HepG2 (cell line): Measurements from ENCODE around the gene PPP1R15A. TPM values are rescaled to one million over a fixed set of nuclear protein-coding genes. Genes with fewer than 3 reads are reported as not detected.

ENCODE experiments used
- ATAC-seq: fragments of 200-7000 bp; cut with Tn5 transposase; 3 replicates; pipeline ENCODE4 v1.9.1; 2020; ENCODE audit warnings: mild to moderate bottlenecking, moderate library complexity
- BruUV-seq: library from RNA; stranded (reverse); fragments of 400-500 nt; replicated peaks from 2 replicates; lab custom pipeline; 2021; lab: Mats Ljungman, UMichigan
- CTCF ChIA-PET: fragments of 300-600 bp; formaldehyde crosslinking; extraction: SDS; loops from one replicate; lab custom pipeline; 2021; ENCODE audit warnings: low total read pairs, inconsistent platforms, low intra/inter-chr PET ratio; lab: Yijun Ruan, JAX
- POLR2A ChIA-PET: fragments of 350-600 bp; sonication (Branson Sonifier 250); formaldehyde crosslinking; loops from one replicate; lab custom pipeline; 2020; ENCODE audit warnings: antibody characterized with exemption, inconsistent platforms; lab: Yijun Ruan, JAX
- DNase-seq: peaks from one replicate; pipeline ENCODE4 v3.0.0-alpha.2; 2015; ENCODE audit warnings: low spot score
- FAIRE-seq: peaks from 3 replicates; lab custom pipeline; 2011; peaks lifted over from hg19 to GRCh38; lab: Jason Lieb, UNC
- H2AFZ ChIP-seq: one replicate; pipeline ENCODE4 v1.6.1; 2011; ENCODE audit warnings: low read length, inconsistent platforms
- H3K27ac ChIP-seq: fragments of 300-600 bp; 3 replicates; pipeline ENCODE4 v1.8.0; 2011; ENCODE audit warnings: mixed run types, mild to moderate bottlenecking, mixed read lengths, low read length, inconsistent platforms; ENCODE audit not compliant: insufficient read depth; ENCODE audit errors: extremely low read length
- H3K27me3 ChIP-seq, 2 experiments: fragments of 200-600 bp in 1 of 2; 2 replicates in 1 of 2; 3 replicates in 1 of 2; pipeline versions ENCODE4 v1.6.0 to v1.8.0; 2011; ENCODE audit warnings: low read length in 2 of 2, mild to moderate bottlenecking in 2 of 2, moderate library complexity in 2 of 2, inconsistent platforms in 1 of 2; ENCODE audit not compliant: insufficient read depth in 2 of 2, control insufficient read depth in 1 of 2
- H3K36me3 ChIP-seq, 2 experiments: fragments of 200-600 bp in 1 of 2; replicated peaks in 1 of 2; 2 replicates in 1 of 2; 3 replicates in 1 of 2; pipeline versions ENCODE4 v1.5.1 to v1.8.0; 2011; ENCODE audit warnings: low read length in 2 of 2, inconsistent platforms in 1 of 2; ENCODE audit not compliant: insufficient read depth in 2 of 2, control insufficient read depth in 1 of 2
- H3K4me1 ChIP-seq: 2 replicates; pipeline ENCODE4 v1.5.1; 2012; ENCODE audit warnings: low read length, inconsistent platforms; ENCODE audit not compliant: insufficient read depth
- H3K4me2 ChIP-seq: 2 replicates; pipeline ENCODE4 v1.6.0; 2011; ENCODE audit warnings: low read depth, low read length, inconsistent platforms
- H3K4me3 ChIP-seq, 3 experiments: fragments of 200-600 bp in 1 of 3; sonication (generic), shearing (Covaris generic) in 1 of 3; replicated peaks in 1 of 3; 2 replicates each; pipeline ENCODE4 v1.5.1; 2011 to 2016; ENCODE audit warnings: low read length in 3 of 3, inconsistent platforms in 2 of 3, low read depth in 2 of 3, mild to moderate bottlenecking in 2 of 3, control low read depth in 1 of 3, mixed read lengths in 1 of 3; ENCODE audit not compliant: insufficient read depth in 1 of 3
- H3K79me2 ChIP-seq: one replicate; pipeline ENCODE4 v1.6.1; 2011; ENCODE audit warnings: low read length, inconsistent platforms; ENCODE audit not compliant: insufficient read depth
- H3K9ac ChIP-seq: 2 replicates; pipeline ENCODE4 v1.6.0; 2011; ENCODE audit warnings: mild to moderate bottlenecking, low read depth, low read length, inconsistent platforms; ENCODE audit not compliant: insufficient read depth
- H3K9me3 ChIP-seq: 2 replicates; pipeline ENCODE4 v1.5.1; 2012; ENCODE audit warnings: mild to moderate bottlenecking, low read length
- H4K20me1 ChIP-seq: 2 replicates; pipeline ENCODE4 v1.6.0; 2011; ENCODE audit warnings: inconsistent platforms, mild to moderate bottlenecking, low read length, moderate library complexity; ENCODE audit not compliant: insufficient read depth
- ARNT ChIP-seq: fragments of 450-650 bp; IDR thresholded peaks from 2 replicates; pipeline ENCODE4 v1.6.1; 2017
- ATF7 ChIP-seq, 2 experiments: fragments of 450-650 bp in 1 of 2; sonication (generic) in 1 of 2; formaldehyde crosslinking in 1 of 2; IDR thresholded peaks; 2 replicates each; pipeline versions ENCODE4 v1.4.0 to v1.6.1; 2016 to 2020; ENCODE audit warnings: antibody characterized with exemption in 1 of 2, mild to moderate bottlenecking in 1 of 2, missing genetic modification reagents in 1 of 2
- CREB1 ChIP-seq, 2 experiments: fragments of 450-650 bp in 1 of 2; IDR thresholded peaks; 2 replicates each; pipeline ENCODE4 v1.6.1; 2016 to 2017; ENCODE audit warnings: control low read depth in 1 of 2, mild to moderate bottlenecking in 1 of 2, missing compliant biosample characterization in 1 of 2, missing genetic modification characterization in 1 of 2
- EHMT2 ChIP-seq: fragments of 200-600 bp; sonication (generic); IDR thresholded peaks from 2 replicates; pipeline ENCODE4 v1.7.0; 2017; ENCODE audit warnings: antibody characterized with exemption, low read depth, low read length, borderline replicate concordance
- ESRRA ChIP-seq: sonication (generic); formaldehyde crosslinking; IDR thresholded peaks from 2 replicates; pipeline ENCODE4 v1.5.1; 2020; ENCODE audit warnings: mild to moderate bottlenecking, low read depth, missing genetic modification reagents
- FOXC1 ChIP-seq: sonication (generic); formaldehyde crosslinking; IDR thresholded peaks from 2 replicates; pipeline ENCODE4 v1.8.0; 2022; ENCODE audit warnings: mild to moderate bottlenecking, missing genetic modification reagents, borderline replicate concordance
- JDP2 ChIP-seq: sonication (generic); formaldehyde crosslinking; IDR thresholded peaks from 2 replicates; pipeline ENCODE4 v1.8.1; 2022; ENCODE audit warnings: missing genetic modification reagents, borderline replicate concordance
- KLF13 ChIP-seq: sonication (generic); formaldehyde crosslinking; IDR thresholded peaks from 2 replicates; pipeline ENCODE4 v1.4.0; 2020; ENCODE audit warnings: mild to moderate bottlenecking, missing genetic modification reagents
- MIXL1 ChIP-seq: IDR thresholded peaks from 2 replicates; pipeline ENCODE4 v1.6.1; 2016
- TCF12 ChIP-seq, 2 experiments: fragments of 450-650 bp in 1 of 2; sonication (generic) in 1 of 2; formaldehyde crosslinking in 1 of 2; IDR thresholded peaks; 2 replicates each; pipeline versions ENCODE4 v1.6.1 to v1.8.0; 2017 to 2022; ENCODE audit warnings: antibody characterized with exemption in 1 of 2, mild to moderate bottlenecking in 1 of 2, missing genetic modification reagents in 1 of 2, moderate library complexity in 1 of 2
- ZFP90 ChIP-seq: sonication (generic); formaldehyde crosslinking; IDR thresholded peaks from 2 replicates; pipeline ENCODE4 v1.8.0; 2022; ENCODE audit warnings: missing genetic modification reagents, mild to moderate bottlenecking, inconsistent platforms, borderline replicate concordance
- ZFYVE20 ChIP-seq: sonication (generic); formaldehyde crosslinking; IDR thresholded peaks from 2 replicates; pipeline ENCODE4 v1.8.0; 2023; ENCODE audit warnings: low read depth, mild to moderate bottlenecking, moderate library complexity, missing genetic modification reagents, borderline replicate concordance
- ZNF430 ChIP-seq: sonication (generic); formaldehyde crosslinking; IDR thresholded peaks from 2 replicates; pipeline ENCODE4 v1.9.0; 2021; ENCODE audit warnings: mild to moderate bottlenecking, missing genetic modification reagents
- ZNF816 ChIP-seq: sonication (generic); formaldehyde crosslinking; IDR thresholded peaks from 2 replicates; pipeline ENCODE4 v1.8.0; 2022; ENCODE audit warnings: missing genetic modification reagents, mild to moderate bottlenecking, borderline replicate concordance
- WGBS: methylation state at CpG from one replicate; pipeline ENCODE4 v1.1.6; 2017; ENCODE audit warnings: low lambda C conversion rate; 5-methylcytosine and 5-hydroxymethylcytosine counted together
- in situ Hi-C: cut with HindIII; loops from 2 replicates; pipeline ENCODE4 v1.10.0; 2017; ENCODE audit warnings: low pct_unique_long_range_greater_than_20kb; ENCODE audit not compliant: extremely low pct_ligation_motif_present
- intact Hi-C: fragments of 100-400 bp; cut with micrococcal nuclease; formaldehyde crosslinking; loops from one replicate; pipeline ENCODE4 v1.10.0; 2022; ENCODE audit not compliant: unreplicated experiment
- polyA plus RNA-seq, 8 experiments: library from polyadenylated mRNA; depleted of rRNA in 3 of 8; stranded (reverse) in 7 of 8; unstranded in 1 of 8; fragments of >200 nt; fragmentation: Illumina TruSeq in 4 of 8; extraction: Trizol in 4 of 8; gene quantifications; 2 replicates each; pipeline versions ENCODE4 v1.2.1 to v1.2.3, GENCODE V29; 2011 to 2016; ENCODE audit warnings: low read depth in 4 of 8, missing spikeins in 1 of 8, mixed read lengths in 1 of 8; ENCODE audit not compliant: insufficient read depth in 1 of 8
- total RNA-seq, 5 experiments: library from RNA; depleted of rRNA; stranded (reverse); fragments of >200 nt; fragmentation: Illumina TruSeq; extraction: Trizol; gene quantifications; 2 replicates each; pipeline ENCODE4 v1.2.3, GENCODE V29; 2016; ENCODE audit warnings: low read depth in 1 of 5
- TF ChIP-seq, protein P1 (sequence below): sonication (generic); formaldehyde crosslinking; IDR thresholded peaks from 2 replicates; pipeline ENCODE4 v1.4.0; 2020; ENCODE audit warnings: mild to moderate bottlenecking, missing genetic modification reagents
- TF ChIP-seq, protein P2 (sequence below): IDR thresholded peaks from 2 replicates; pipeline ENCODE4 v1.6.1; 2016; ENCODE audit warnings: low read depth, borderline replicate concordance

The PPP1R15A gene
- total and polyA plus RNA-seq, 2 of the 13 experiments (the other 11 are each of a cell fraction or from before 2014, with no cell fraction given) = 15.6 to 18.5 TPM

DNA sequence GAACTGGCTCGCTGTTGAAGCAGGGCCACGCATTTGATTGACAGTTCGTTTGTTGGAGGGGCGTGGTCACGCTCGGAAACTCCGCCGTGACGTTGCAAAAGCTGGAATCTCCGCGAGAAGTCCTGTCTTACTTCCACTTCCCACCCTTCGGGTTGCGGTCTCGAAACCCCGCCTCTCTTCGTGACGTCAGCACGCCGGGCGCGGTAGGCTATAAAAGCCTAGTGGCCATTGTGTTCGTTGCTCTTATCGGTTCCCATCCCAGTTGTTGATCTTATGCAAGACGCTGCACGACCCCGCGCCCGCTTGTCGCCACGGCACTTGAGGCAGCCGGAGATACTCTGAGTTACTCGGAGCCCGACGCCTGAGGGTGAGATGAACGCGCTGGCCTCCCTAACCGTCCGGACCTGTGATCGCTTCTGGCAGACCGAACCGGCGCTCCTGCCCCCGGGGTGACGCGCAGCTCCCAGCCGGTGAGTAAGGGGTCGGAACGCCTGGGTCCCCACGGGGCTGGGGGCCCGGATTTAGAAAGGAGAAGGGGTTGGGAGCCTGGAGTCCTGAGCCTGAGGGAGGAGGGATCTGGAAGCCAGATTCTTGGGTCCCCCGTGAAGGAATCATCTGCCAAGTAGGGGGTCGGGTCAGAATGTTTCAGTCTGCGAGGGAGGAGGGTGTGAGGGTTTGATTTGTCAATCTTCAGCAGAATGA lies at the start of gene PPP1R15A (continued):
- TF ChIP-seq ZFYVE20 (CRISPR knock-in tag) (no peak), FOXC1 (CRISPR knock-in tag) (0 out of 2 replicates have a peak, but pooled peaks have one; percentile 44), ZNF430 (no peak; the same call in 1 of the 2 replicates), ZNF816 (CRISPR knock-in tag) (no peak; the same call in 1 of the 2 replicates), ZFP90 (CRISPR knock-in tag) (no peak; the same call in 1 of the 2 replicates), JDP2 (no peak), KLF13 (CRISPR knock-in tag) (no peak), TCF12 (IDR thresholded peaks at IDR 0.05) (no peak), TCF12 (CRISPR knock-in tag; IDR thresholded peaks at IDR 0.05) (no peak), MIXL1 (0 out of 2 replicates have a peak, but pooled peaks have one; percentile 22)
- TF ChIP-seq, protein P1, sequence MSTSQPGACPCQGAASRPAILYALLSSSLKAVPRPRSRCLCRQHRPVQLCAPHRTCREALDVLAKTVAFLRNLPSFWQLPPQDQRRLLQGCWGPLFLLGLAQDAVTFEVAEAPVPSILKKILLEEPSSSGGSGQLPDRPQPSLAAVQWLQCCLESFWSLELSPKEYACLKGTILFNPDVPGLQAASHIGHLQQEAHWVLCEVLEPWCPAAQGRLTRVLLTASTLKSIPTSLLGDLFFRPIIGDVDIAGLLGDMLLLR = peak; percentile 39
- TF ChIP-seq, protein P2, sequence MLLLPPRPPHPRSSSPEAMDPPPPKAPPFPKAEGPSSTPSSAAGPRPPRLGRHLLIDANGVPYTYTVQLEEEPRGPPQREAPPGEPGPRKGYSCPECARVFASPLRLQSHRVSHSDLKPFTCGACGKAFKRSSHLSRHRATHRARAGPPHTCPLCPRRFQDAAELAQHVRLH (CRISPR knock-in tag) = peak; percentile 20; the same call in 1 of the 2 replicates

- ChIA-PET CTCF (no interaction called here), POLR2A (no interaction called here)
- peak; percentile 62 for TF ChIP-seq ATF7 (IDR thresholded peaks at IDR 0.05)
- no peak for TF ChIP-seq ATF7 (CRISPR knock-in tag; IDR thresholded peaks at IDR 0.05)
- TF ChIP-seq ARNT = peak; percentile 18; the same call in 1 of the 2 replicates
- peak; percentile 94 for TF ChIP-seq CREB1 (IDR thresholded peaks at IDR 0.05)
- TF ChIP-seq CREB1 (CRISPR knock-in tag; IDR thresholded peaks at IDR 0.05) = no peak
- TF ChIP-seq ESRRA = no peak
- no peak for TF ChIP-seq EHMT2
- H3K4me3 ChIP-seq = no peak overlapping the region
- no peak overlapping the region for H3K9ac ChIP-seq
- H3K4me2 ChIP-seq = no peak overlapping the region
- H3K4me1 ChIP-seq = peaks cover 29% of the 10 kb centered on the region
- no peaks in the 10 kb centered on the region for H3K79me2 ChIP-seq
- WGBS = 98% methylated on average over 2 of the region's 2 CpGs
- no peaks in the 10 kb centered on the region for H4K20me1 ChIP-seq
- intact Hi-C loops = no loop called here
- H3K36me3 ChIP-seq = no peaks in the 10 kb centered on the region
- 0 out of 2 replicates have a peak, but pooled peaks cover 7% of the 10 kb centered on the region for H3K9me3 ChIP-seq
- H2AFZ ChIP-seq = no peak overlapping the region
- no peak overlapping the region for H3K27ac ChIP-seq
- in situ Hi-C loops = no loop called here
- no TSS peak for BruUV-seq
- no peak for ATAC-seq
- FAIRE-seq = no peak
- H3K27me3 ChIP-seq = no peaks in the 10 kb centered on the region
- no peak for DNase-seq
Measured at GRCh38 chr19:48822514-48822913, 49.7 kb upstream of the PPP1R15A start.
